ENCODE data around the gene ACVR1.

Gene ACVR1

DNA sequence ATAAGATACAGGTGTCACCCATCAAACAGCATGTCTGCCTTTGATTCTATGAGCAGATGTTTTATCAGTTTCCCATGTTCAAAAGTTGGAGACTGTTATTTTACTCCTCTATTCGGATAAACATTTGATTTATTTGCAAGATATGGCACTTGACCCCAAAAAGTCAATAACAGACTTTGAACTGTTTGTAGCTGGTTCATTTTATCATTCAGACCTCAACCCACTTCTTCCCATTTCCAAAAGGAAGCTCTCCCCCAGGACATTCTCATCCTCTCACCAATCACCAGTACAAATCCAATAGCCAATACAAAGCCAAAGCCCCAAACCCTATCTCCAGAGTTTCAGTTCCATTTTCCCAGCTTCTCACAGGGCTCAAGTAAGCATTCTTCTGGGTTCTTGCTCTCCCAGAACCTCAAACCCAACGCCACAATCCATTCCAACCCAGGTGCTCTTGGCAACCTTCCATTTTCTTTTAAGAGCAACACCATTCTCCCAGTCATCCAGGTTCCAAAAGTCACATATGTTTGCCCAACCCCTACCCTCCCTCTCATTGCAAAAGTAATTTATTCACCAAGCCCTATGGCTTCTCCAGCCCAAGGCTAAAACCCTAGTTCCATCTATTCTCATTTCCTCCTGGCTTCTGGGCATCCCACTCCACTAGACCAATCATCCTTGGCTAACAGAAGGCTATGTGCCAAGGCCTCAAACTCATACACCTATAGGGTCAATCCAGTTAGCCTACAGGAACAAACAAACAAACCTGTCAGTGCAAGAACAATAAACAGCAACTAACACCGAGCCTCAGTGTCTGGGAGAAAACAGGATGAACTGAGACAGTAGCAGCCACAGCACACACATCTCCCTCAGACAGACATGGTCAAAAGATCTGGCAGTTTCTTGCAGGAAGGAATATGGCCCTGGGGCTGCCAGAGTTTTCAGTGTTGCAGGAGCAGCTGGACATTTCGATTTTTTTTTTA lies 9.2 kb downstream of the ACVR1 start:
- POLR2A ChIA-PET: no interaction called here
- CTCF ChIA-PET: interaction anchor here (0.9 to 1.5 kb wide), 2 partner anchors 11 to 74 kb away, joined by 3 to 4 read pairs; no protein-coding TSS in a partner anchor
- TF ChIP-seq, protein P1, sequence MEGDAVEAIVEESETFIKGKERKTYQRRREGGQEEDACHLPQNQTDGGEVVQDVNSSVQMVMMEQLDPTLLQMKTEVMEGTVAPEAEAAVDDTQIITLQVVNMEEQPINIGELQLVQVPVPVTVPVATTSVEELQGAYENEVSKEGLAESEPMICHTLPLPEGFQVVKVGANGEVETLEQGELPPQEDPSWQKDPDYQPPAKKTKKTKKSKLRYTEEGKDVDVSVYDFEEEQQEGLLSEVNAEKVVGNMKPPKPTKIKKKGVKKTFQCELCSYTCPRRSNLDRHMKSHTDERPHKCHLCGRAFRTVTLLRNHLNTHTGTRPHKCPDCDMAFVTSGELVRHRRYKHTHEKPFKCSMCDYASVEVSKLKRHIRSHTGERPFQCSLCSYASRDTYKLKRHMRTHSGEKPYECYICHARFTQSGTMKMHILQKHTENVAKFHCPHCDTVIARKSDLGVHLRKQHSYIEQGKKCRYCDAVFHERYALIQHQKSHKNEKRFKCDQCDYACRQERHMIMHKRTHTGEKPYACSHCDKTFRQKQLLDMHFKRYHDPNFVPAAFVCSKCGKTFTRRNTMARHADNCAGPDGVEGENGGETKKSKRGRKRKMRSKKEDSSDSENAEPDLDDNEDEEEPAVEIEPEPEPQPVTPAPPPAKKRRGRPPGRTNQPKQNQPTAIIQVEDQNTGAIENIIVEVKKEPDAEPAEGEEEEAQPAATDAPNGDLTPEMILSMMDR (IDR thresholded peaks at IDR 0.05; ENCODE audit: control extremely low read depth, extremely low read depth, low read depth, missing control alignments): no peak
- no peak for DNase-seq (ENCODE audit: extremely low spot score)

DNA sequence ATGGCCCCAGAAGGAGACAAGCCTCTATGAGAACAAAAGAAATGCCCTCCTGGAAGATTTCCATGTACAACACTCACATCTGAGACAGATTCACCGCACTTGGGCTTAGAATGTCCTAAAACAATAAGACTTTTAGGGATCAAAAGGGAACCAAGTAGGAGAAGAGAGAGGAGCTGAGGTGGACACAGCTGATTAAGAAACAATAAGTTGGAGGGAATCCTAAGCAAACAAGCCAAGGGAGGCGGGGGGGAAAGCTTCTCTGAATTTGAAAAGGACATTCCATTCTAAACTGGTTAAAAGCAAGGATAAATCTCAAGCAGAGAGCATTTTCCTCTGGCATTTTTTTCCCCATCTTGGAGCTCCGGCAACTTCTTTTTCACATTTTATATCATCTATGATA lies 9.9 kb downstream of the ACVR1 start:
- ChIA-PET CTCF (interaction anchor here (0.9 to 1.5 kb wide), 2 partner anchors 10 to 75 kb away, joined by 3 to 4 read pairs; no protein-coding TSS in a partner anchor), POLR2A (no interaction called here)
- TF ChIP-seq, protein P1 (IDR thresholded peaks at IDR 0.05; ENCODE audit: control extremely low read depth, extremely low read depth, low read depth, missing control alignments): no peak
- no peak for DNase-seq (ENCODE audit: extremely low spot score)

DNA sequence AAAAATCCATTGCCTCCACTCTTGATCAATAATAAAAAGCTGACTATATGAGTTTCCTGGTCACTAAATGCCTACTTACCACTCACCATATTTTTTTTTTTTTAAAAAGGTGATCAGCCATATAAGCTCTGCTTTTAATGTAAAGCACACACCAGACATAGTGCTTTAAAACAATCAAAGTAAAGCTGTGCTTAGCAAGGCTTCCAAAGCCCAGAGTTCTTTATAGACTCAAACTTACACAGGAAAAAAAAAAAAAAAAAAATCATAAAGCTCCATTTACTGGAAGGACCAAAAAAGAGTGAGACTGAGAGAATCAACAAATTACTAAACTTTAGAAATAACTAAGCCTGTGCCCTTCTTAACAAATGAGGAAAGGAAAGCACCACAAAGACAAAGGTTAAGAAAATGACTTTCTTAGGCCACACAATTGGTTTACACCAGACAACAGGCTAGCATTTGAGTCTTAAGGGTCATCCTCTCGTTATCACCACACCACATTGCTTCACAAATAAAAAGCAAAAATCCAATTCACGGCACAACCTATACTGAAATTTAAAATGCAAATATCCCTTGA lies 11.2 kb downstream of the ACVR1 start:
- DNase-seq (ENCODE audit: extremely low spot score): no peak
- TF ChIP-seq, protein P1 (IDR thresholded peaks at IDR 0.05; ENCODE audit: control extremely low read depth, extremely low read depth, low read depth, missing control alignments): no peak
- CTCF ChIA-PET: interaction anchor here (1.0 to 1.7 kb wide), 2 partner anchors 12 to 20 kb away, joined by 3 to 5 read pairs; no protein-coding TSS in a partner anchor
- POLR2A ChIA-PET: no interaction called here

DNA sequence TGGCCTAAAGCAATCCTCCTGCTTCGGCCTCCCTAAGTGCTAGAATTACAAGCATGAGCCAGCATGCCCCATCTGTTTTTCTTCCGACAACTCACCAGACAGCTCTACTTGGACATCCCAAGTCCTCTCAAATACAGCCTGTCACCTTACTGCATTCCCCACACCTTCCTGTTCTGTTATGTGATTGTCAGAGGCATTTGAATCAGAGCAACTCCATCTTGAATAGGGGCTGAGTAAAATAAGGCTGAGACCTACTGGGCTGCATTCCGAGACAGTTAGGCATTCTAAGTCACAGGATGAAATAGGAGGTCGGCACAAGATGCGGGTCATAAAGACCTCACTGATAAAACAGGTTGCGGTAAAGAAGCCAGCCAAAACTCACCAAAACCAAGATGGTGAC lies 17.3 kb downstream of the ACVR1 start:
- no peak for DNase-seq (ENCODE audit: extremely low spot score)
- TF ChIP-seq, protein P1 (IDR thresholded peaks at IDR 0.05; ENCODE audit: control extremely low read depth, extremely low read depth, low read depth, missing control alignments): no peak
- ChIA-PET CTCF (no interaction called here), POLR2A (no interaction called here)

DNA sequence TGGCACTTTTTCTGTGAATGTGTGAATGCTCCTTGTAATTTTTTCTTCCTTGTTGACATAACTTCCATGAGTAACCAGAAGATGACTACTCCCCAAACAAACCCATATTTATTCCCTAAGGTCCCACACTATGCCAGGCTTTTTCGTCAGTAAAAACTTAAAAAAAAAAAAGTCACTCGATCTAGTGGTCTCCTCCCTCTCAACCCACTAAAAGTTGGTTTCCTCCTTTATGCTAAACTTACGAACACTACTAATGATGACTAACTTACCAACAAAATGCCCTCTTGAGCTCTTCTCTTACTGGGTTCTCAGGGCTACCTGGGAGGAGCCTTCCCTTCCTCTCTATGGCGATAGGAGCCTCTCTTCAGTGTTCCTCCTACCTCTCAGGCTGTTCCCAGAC lies 18.2 kb downstream of the ACVR1 start:
- CTCF ChIA-PET: no interaction called here
- POLR2A ChIA-PET: no interaction called here
- no peak for DNase-seq (ENCODE audit: extremely low spot score)
- TF ChIP-seq, protein P1 (IDR thresholded peaks at IDR 0.05; ENCODE audit: control extremely low read depth, extremely low read depth, low read depth, missing control alignments): no peak

DNA sequence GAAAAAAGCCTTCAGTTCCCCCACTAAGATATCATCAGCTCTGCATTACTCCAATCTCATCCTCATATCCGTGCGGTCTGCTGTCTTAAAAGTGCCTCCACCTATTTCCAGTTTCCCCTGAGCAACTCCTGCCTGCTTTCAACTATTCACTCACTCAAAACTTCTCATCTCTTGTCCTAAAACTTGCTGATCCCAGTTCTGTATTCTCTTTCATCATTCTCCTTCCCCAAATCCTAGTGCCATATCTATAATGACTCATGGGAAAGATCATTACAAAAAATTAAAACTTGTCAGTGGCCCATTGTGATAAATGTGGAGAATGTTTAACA lies 20.0 kb downstream of the ACVR1 start:
- no peak for DNase-seq (ENCODE audit: extremely low spot score)
- POLR2A ChIA-PET: no interaction called here
- CTCF ChIA-PET: interaction anchor here (1.3 kb wide), 1 partner anchor 10 kb away, joined by 4 read pairs; no protein-coding TSS in a partner anchor
- TF ChIP-seq, protein P1 (IDR thresholded peaks at IDR 0.05; ENCODE audit: control extremely low read depth, extremely low read depth, low read depth, missing control alignments): no peak

All from GM10248 (cell line).